NT2/D1 (cell line): Measurements from ENCODE around the gene CTNNB1.

Experiments used
- DNase-seq: peaks from one replicate; pipeline ENCODE4 v3.0.0-alpha.2; 2011; ENCODE audit warnings: low read depth, low spot score
- H3K27me3 ChIP-seq: 2 replicates; pipeline ENCODE4 v1.6.0; 2011; ENCODE audit warnings: mild to moderate bottlenecking; ENCODE audit not compliant: insufficient read length, insufficient read depth
- H3K36me3 ChIP-seq: 2 replicates; pipeline ENCODE4 v1.6.1; 2011; ENCODE audit warnings: mild to moderate bottlenecking, low read length, mixed read lengths; ENCODE audit not compliant: insufficient read depth, insufficient read length
- H3K4me1 ChIP-seq: 2 replicates; pipeline ENCODE4 v1.5.1; 2011; ENCODE audit not compliant: insufficient read depth, insufficient read length
- H3K4me3 ChIP-seq: 2 replicates; pipeline ENCODE4 v1.5.1; 2011; ENCODE audit warnings: low read depth; ENCODE audit not compliant: insufficient read length
- H3K9ac ChIP-seq: 2 replicates; pipeline ENCODE4 v1.6.0; 2011; ENCODE audit warnings: low read depth; ENCODE audit not compliant: insufficient read length
- H3K9me3 ChIP-seq: 2 replicates; pipeline ENCODE4 v1.5.1; 2011; ENCODE audit warnings: mild to moderate bottlenecking, low read length; ENCODE audit not compliant: insufficient read depth
- SUZ12 ChIP-seq: IDR thresholded peaks from 2 replicates; pipeline ENCODE4 v1.6.1; 2011; ENCODE audit not compliant: insufficient read length, insufficient read depth; ENCODE audit errors: extremely low read depth
- YY1 ChIP-seq: IDR thresholded peaks from 2 replicates; pipeline ENCODE4 v1.6.1; 2011; ENCODE audit not compliant: insufficient read length, insufficient read depth
- ZNF274 ChIP-seq: IDR thresholded peaks from 2 replicates; pipeline ENCODE4 v1.6.1; 2011; ENCODE audit warnings: mild to moderate bottlenecking, low read depth, low read length

The CTNNB1 gene

DNA sequence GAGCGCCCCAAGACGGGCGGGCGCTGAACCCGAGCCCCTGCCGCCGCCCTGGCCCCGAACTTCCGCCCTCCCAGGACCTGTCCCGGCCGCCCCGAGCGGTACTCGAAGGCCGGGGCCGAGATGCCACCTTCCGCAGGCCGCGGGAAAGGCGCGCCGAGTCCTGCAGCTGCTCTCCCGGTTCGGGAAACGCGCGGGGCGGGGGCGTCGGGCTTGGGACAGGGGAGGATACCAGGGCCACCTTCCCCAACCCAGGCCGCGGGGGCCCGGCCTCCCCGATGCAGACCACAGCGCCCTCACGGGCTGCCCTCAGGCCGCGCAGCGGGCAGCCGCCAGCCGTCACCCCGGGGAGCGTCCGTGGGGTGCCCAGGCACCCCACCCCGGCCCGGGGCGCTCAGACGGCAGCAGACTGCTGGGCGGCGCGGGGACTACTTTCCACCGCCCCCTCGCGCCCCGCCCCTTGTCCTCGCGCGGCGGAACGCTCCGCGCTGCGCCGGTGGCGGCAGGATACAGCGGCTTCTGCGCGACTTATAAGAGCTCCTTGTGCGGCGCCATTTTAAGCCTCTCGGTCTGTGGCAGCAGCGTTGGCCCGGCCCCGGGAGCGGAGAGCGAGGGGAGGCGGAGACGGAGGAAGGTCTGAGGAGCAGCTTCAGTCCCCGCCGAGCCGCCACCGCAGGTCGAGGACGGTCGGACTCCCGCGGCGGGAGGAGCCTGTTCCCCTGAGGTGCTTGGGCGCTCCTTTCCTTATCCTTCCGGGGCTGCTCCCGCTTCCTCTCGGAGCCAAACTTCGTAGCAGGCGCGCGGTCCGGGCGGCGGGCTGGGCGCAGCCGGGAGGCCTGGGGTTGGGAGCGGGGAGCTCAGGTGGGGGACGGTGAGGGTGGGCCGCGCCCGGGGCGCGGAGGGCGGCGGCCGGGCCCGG lies at the start of gene CTNNB1:
CTNNB1 (plus strand) TSS at position 556 of the 916 bp plus-strand sequence. CDS start 24,564 bp downstream, outside the sequence.
- H3K27me3 ChIP-seq, result no peaks in the 10 kb centered on the region
- H3K9me3 ChIP-seq, result no peaks in the 10 kb centered on the region
- peak within 1 kb of the TSS; percentile 95 for H3K4me3 ChIP-seq
- H3K36me3 ChIP-seq, result peaks cover 13% of the 10 kb centered on the region
- TF ChIP-seq YY1 (peak; percentile 83), ZNF274 (no peak), SUZ12 (no peak)
- DNase-seq, result peak; percentile 88
- peak within 1 kb of the TSS; percentile 99 for H3K9ac ChIP-seq
- no peaks in the 10 kb centered on the region for H3K4me1 ChIP-seq

DNA sequence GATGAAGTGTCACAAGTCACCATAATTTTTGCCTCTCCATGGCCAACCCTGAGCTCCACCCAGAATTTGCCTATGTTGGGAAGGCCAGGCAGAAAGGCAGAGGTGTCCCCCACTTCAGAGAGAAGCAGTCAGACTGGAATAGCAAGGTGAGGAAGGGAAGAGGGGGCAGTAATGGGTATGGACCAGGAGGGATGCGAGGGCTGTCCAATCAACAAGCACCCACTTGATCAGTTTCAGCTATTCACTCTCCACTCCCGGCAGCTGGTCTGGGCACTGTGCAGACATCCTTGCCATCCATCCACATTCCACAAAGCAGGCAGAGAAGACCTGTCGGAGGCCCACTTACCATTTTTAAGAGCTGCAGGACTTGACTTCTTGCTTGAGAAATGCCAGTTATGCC lies 43.5 kb upstream of the CTNNB1 start:
- no peaks in the 10 kb centered on the region for H3K27me3 ChIP-seq
- H3K9ac ChIP-seq, result no peak overlapping the region
- H3K9me3 ChIP-seq, result no peaks in the 10 kb centered on the region
- H3K4me3 ChIP-seq, result no peak overlapping the region
- H3K36me3 ChIP-seq, result no peaks in the 10 kb centered on the region
- peaks cover 4% of the 10 kb centered on the region for H3K4me1 ChIP-seq
- DNase-seq, result no peak
- TF ChIP-seq YY1 (no peak), ZNF274 (no peak), SUZ12 (no peak)

DNA sequence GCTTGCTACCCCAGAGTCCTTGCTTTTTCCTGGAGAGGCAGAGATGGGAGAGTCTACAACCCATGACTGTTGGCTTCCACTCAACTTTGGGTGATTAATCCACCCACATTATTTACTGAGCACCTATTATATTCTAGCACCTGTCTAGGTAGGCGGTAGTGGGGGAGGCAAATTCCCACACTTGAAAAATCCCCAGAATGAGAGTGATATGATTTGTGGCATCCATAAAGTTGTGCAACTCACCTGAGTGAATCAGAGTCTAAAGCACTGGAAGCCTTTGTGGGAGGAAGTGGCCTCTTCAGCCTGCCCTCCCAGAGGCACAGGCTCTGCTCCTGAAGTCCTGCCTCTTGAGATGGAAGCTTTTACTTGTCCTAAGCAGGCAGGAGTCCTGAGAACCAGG lies 40.4 kb upstream of the CTNNB1 start:
- no peak overlapping the region for H3K9ac ChIP-seq
- H3K36me3 ChIP-seq, result no peaks in the 10 kb centered on the region
- H3K4me3 ChIP-seq, result no peak overlapping the region
- no peak for DNase-seq
- no peaks in the 10 kb centered on the region for H3K9me3 ChIP-seq
- TF ChIP-seq YY1, result no peak
- TF ChIP-seq ZNF274, result no peak
- no peak for TF ChIP-seq SUZ12
- no peaks in the 10 kb centered on the region for H3K27me3 ChIP-seq
- H3K4me1 ChIP-seq, result peaks cover 4% of the 10 kb centered on the region

- no peak for DNase-seq
- Histone ChIP-seq H3K27me3 (no peaks in the 10 kb centered on the region), H3K36me3 (no peaks in the 10 kb centered on the region), H3K9ac (no peak overlapping the region), H3K4me3 (no peak overlapping the region), H3K9me3 (no peaks in the 10 kb centered on the region), H3K4me1 (peaks cover 4% of the 10 kb centered on the region)
- TF ChIP-seq YY1, result no peak
- TF ChIP-seq SUZ12, result no peak
- TF ChIP-seq ZNF274, result no peak
Observed at GRCh38 chr3:41159588-41160189, 39.6 kb upstream of the CTNNB1 start.

- Histone ChIP-seq H3K9ac (no peak overlapping the region), H3K9me3 (no peaks in the 10 kb centered on the region), H3K4me3 (no peak overlapping the region), H3K27me3 (no peaks in the 10 kb centered on the region), H3K4me1 (peaks cover 2% of the 10 kb centered on the region), H3K36me3 (no peaks in the 10 kb centered on the region)
- TF ChIP-seq YY1 (no peak), ZNF274 (no peak), SUZ12 (no peak)
- DNase-seq, result no peak
Observed at GRCh38 chr3:41162541-41162940, 36.8 kb upstream of the CTNNB1 start.

GRCh38 chr3:41163006-41163405 lies 36.3 kb upstream of the CTNNB1 start:
- TF ChIP-seq ZNF274 (no peak), YY1 (no peak), SUZ12 (no peak)
- Histone ChIP-seq H3K27me3 (no peaks in the 10 kb centered on the region), H3K9ac (no peak overlapping the region), H3K4me1 (peaks cover 4% of the 10 kb centered on the region), H3K4me3 (no peak overlapping the region), H3K9me3 (no peaks in the 10 kb centered on the region), H3K36me3 (no peaks in the 10 kb centered on the region)
- no peak for DNase-seq

GRCh38 chr3:41163421-41163820 lies 35.9 kb upstream of the CTNNB1 start:
- H3K36me3 ChIP-seq, result no peaks in the 10 kb centered on the region
- H3K4me3 ChIP-seq, result no peak overlapping the region
- no peaks in the 10 kb centered on the region for H3K9me3 ChIP-seq
- DNase-seq, result no peak
- H3K4me1 ChIP-seq, result peaks cover 4% of the 10 kb centered on the region
- H3K9ac ChIP-seq, result no peak overlapping the region
- TF ChIP-seq ZNF274 (no peak), YY1 (no peak), SUZ12 (no peak)
- no peaks in the 10 kb centered on the region for H3K27me3 ChIP-seq
